AG04450 (cell line): ENCODE measurements around the gene CFAP77. TPM values are rescaled to one million over a fixed set of nuclear protein-coding genes. Genes with fewer than 3 reads are reported as not detected.

Experiments
- CTCF ChIA-PET: fragments of 300-600, 350-600 bp; formaldehyde crosslinking; extraction: SDS; loops from one replicate; lab custom pipeline; 2022; ENCODE audit warnings: antibody characterized with exemption, inconsistent platforms; lab: Charles Lee
- POLR2A ChIA-PET: fragments of 350-600 bp; formaldehyde crosslinking; extraction: SDS; loops from one replicate; lab custom pipeline; 2021; ENCODE audit warnings: antibody characterized with exemption, inconsistent platforms; lab: Yijun Ruan, JAX
- DNase-seq: peaks from one replicate; pipeline ENCODE4 v3.0.0-alpha.2; 2011; ENCODE audit warnings: low read depth, low spot score
- H3K27ac ChIP-seq: one replicate; pipeline ENCODE4 v1.5.1; 2012; ENCODE audit warnings: low read depth, low read length, control low read depth
- H3K27me3 ChIP-seq: one replicate; pipeline ENCODE4 v1.6.0; 2012; ENCODE audit warnings: low read length; ENCODE audit not compliant: control insufficient read depth, insufficient read depth
- H3K4me3 ChIP-seq: 2 replicates; pipeline ENCODE4 v1.5.1; 2011; ENCODE audit warnings: mild to moderate bottlenecking, low read depth, low read length, control low read depth
- H3K9me3 ChIP-seq: 2 replicates; pipeline ENCODE4 v1.5.1; 2012; ENCODE audit warnings: low read length; ENCODE audit not compliant: control insufficient read depth, insufficient read depth
- CTCF ChIP-seq: IDR thresholded peaks from 2 replicates; pipeline ENCODE4 v1.5.1; 2011; ENCODE audit warnings: low read depth, low read length, control low read depth, inconsistent platforms
- polyA plus RNA-seq: library from polyadenylated mRNA; depleted of rRNA; stranded (reverse); fragments of >200 nt; gene quantifications from 2 replicates; pipeline ENCODE4 v1.2.3, GENCODE V29; 2011

CFAP77 gene
- polyA plus RNA-seq, 1 experiment, result not detected

GRCh38 chr9:132485393-132485792 is 75.4 kb downstream of the CFAP77 start:
- H3K27ac ChIP-seq, result no peak overlapping the region
- no peak for TF ChIP-seq CTCF
- CTCF ChIA-PET, result no interaction called here

GRCh38 chr9:132486706-132487350 is 76.8 kb downstream of the CFAP77 start:
- no peak for DNase-seq
- Histone ChIP-seq H3K4me3 (no peak overlapping the region), H3K27me3 (peaks cover 66% of the 10 kb centered on the region), H3K27ac (no peak overlapping the region), H3K9me3 (no peaks in the 10 kb centered on the region; the same call in 1 of the 2 replicates)
- ChIA-PET POLR2A (interaction anchor here (0.5 to 0.6 kb wide), 2 partner anchors 13 to 552 kb away, joined by 3 to 6 read pairs; no protein-coding TSS in a partner anchor), CTCF (no interaction called here)
- TF ChIP-seq CTCF, result no peak

More at GRCh38 chr9:132485393-132485792, 75.4 kb downstream of the CFAP77 start:
- POLR2A ChIA-PET, result no interaction called here
- no peak overlapping the region for H3K4me3 ChIP-seq
- peaks cover 77% of the 10 kb centered on the region for H3K27me3 ChIP-seq
- no peaks in the 10 kb centered on the region; the same call in 1 of the 2 replicates for H3K9me3 ChIP-seq
- no peak for DNase-seq

DNA sequence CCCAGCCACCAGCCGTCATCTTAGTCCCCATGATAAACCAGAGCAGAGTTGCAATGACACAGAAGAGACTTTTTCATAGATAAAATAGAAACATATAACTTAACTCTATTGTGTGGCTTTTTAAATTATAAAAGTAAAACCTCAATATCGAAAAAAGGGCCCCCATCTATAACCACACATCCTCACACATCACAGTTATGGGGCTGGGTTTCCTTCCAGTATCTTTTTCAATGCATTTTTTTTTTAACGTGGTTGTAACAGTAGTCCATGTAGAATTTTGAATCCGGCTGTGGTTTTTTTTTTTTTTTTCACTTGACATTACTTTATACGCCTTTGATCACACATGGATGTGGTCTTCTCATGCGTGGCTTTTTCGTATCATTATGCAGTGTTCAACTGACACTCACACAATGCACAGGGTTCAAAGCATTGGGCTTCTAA is 77.4 kb downstream of the CFAP77 start:
- CTCF ChIA-PET, result no interaction called here
- POLR2A ChIA-PET, result no interaction called here

DNA sequence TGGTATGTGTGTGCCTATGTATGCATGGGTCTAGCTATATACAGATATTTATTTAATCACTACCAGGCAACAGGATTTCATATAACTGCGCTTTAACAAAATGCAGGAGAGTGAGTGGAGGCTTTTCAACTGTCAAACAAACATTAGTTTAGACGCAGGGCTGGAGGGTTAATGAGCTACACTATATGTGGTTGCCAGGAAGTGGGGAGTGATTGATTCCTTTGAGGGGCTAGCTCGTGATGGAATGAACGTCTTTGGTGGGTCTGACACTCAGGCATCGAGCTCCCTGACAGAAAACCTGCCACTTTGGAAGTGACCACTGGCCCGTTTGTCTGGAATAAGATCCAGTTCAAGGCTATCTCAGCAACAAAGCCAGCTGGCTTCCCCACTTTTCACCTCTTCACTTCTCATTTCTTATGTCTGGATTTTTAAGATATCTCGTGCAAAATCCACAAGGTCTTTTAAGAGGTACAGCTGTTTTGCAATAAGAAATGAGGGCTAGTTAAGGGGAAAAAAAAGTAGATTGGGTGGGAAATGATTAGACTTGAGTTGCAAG is 78.0 kb downstream of the CFAP77 start:
- Histone ChIP-seq H3K4me3 (no peak overlapping the region), H3K27ac (no peak overlapping the region), H3K27me3 (peaks cover 64% of the 10 kb centered on the region), H3K9me3 (peaks cover 3% of the 10 kb centered on the region; the same call in 1 of the 2 replicates)
- DNase-seq, result no peak
- TF ChIP-seq CTCF, result no peak
- ChIA-PET POLR2A (no interaction called here), CTCF (no interaction called here)

More for the DNA sequence above, 77.4 kb downstream of the CFAP77 start:
- no peak overlapping the region for H3K4me3 ChIP-seq
- no peak overlapping the region for H3K27ac ChIP-seq
- H3K27me3 ChIP-seq, result peaks cover 61% of the 10 kb centered on the region
- no peak for DNase-seq
- no peak for TF ChIP-seq CTCF
- no peaks in the 10 kb centered on the region; the same call in 1 of the 2 replicates for H3K9me3 ChIP-seq

- peaks cover 3% of the 10 kb centered on the region; the same call in 1 of the 2 replicates for H3K9me3 ChIP-seq
- no peak overlapping the region for H3K27ac ChIP-seq
- CTCF ChIA-PET, result no interaction called here
- no peak overlapping the region for H3K4me3 ChIP-seq
- POLR2A ChIA-PET, result no interaction called here
- no peak for TF ChIP-seq CTCF
- H3K27me3 ChIP-seq, result peaks cover 65% of the 10 kb centered on the region
- no peak for DNase-seq
Observed at GRCh38 chr9:132488626-132489025, 78.6 kb downstream of the CFAP77 start.
